ENCODE data around the gene CYLD.
A peak's percentile ranks its signal among the peaks of the same experiment; 100 is the strongest.

Gene CYLD

GRCh38 chr16:50739031-50739430, 2.9 kb upstream of the CYLD start:
- H3K4me3 ChIP-seq (ENCODE audit: low read depth, low read length): no peak overlapping the region
- TF ChIP-seq, protein P1, sequence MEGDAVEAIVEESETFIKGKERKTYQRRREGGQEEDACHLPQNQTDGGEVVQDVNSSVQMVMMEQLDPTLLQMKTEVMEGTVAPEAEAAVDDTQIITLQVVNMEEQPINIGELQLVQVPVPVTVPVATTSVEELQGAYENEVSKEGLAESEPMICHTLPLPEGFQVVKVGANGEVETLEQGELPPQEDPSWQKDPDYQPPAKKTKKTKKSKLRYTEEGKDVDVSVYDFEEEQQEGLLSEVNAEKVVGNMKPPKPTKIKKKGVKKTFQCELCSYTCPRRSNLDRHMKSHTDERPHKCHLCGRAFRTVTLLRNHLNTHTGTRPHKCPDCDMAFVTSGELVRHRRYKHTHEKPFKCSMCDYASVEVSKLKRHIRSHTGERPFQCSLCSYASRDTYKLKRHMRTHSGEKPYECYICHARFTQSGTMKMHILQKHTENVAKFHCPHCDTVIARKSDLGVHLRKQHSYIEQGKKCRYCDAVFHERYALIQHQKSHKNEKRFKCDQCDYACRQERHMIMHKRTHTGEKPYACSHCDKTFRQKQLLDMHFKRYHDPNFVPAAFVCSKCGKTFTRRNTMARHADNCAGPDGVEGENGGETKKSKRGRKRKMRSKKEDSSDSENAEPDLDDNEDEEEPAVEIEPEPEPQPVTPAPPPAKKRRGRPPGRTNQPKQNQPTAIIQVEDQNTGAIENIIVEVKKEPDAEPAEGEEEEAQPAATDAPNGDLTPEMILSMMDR (IDR thresholded peaks at IDR 0.05; ENCODE audit: borderline replicate concordance, insufficient read depth, low read depth, low read length): no peak

- H3K4me3 ChIP-seq (ENCODE audit: low read depth, low read length): no peak overlapping the region
- TF ChIP-seq, protein P1 (IDR thresholded peaks at IDR 0.05; ENCODE audit: borderline replicate concordance, insufficient read depth, low read depth, low read length): no peak
These were observed 1.1 kb upstream of the CYLD start for GRCh38 chr16:50740736-50741135.

DNA sequence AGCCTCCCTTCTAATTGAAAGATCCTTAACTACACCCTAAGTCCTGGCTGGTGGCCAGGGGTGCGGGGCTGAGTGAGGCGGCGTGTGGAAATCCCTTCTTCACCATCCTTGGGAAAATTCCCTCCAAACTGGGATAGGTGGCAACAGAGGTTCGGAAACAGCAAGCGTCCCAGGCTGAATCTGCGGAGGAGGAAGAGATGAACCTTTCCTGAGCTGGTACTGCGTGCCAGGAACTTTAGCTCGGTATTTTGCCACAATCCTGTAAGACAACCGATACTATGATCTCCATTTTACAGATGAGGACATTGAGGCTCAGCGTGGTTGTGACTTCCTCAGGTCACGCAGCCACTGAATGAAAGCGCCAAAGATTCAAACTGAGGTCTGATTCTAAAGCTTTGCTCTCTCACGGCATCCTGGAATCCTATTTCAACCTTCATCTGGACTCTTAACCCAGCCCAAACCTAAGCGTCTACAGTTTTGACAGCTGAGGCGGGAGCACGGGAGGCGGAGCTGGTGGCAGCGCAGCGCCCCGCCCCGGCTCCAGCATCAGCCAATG, 583 bp upstream of the CYLD start:
- TF ChIP-seq, protein P1 (IDR thresholded peaks at IDR 0.05; ENCODE audit: borderline replicate concordance, insufficient read depth, low read depth, low read length): no peak
- H3K4me3 ChIP-seq (ENCODE audit: low read depth, low read length): peak overlapping the region; percentile 38

DNA sequence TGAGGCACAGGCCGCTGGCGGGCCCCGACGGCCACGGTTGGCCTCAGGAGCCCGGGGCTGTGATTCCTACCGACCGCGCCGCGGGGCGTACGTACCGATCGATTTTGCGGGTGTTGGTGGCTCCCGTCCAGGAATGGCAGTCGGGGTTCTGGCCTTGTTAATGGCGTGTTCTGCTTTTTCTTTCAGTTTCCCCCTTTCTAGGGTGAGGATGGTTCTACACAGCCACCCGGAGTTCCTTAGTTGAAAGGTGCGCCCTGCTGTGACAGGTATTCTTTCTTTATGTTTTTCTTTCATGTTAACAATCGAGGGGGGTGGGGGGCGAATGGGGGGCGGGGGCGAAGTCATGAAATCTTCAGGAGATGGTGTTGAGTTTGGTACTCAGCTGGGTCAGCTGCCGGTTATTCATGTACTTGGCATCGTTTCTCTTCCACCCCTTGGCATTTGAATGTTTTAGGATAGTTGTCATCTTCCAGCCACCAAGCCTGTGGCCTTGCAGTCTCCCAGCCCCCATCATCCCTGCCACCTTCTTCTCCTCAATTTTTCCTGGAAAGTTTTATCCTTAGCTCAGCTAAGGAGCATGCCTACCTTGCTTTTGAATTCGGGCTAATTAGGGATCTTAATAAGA, 802 bp downstream of the CYLD start:
- TF ChIP-seq, protein P1 (IDR thresholded peaks at IDR 0.05; ENCODE audit: borderline replicate concordance, insufficient read depth, low read depth, low read length): no peak
- H3K4me3 ChIP-seq (ENCODE audit: low read depth, low read length): peak overlapping the region; percentile 86

GRCh38 chr16:50743581-50744225, 1.8 kb downstream of the CYLD start:
- no peak overlapping the region for H3K4me3 ChIP-seq (ENCODE audit: low read depth, low read length)
- TF ChIP-seq, protein P1 (IDR thresholded peaks at IDR 0.05; ENCODE audit: borderline replicate concordance, insufficient read depth, low read depth, low read length): no peak

- TF ChIP-seq, protein P1 (IDR thresholded peaks at IDR 0.05; ENCODE audit: borderline replicate concordance, insufficient read depth, low read depth, low read length): no peak
- no peak overlapping the region for H3K4me3 ChIP-seq (ENCODE audit: low read depth, low read length)
These were observed 3.0 kb downstream of the CYLD start for GRCh38 chr16:50744881-50745280.

DNA sequence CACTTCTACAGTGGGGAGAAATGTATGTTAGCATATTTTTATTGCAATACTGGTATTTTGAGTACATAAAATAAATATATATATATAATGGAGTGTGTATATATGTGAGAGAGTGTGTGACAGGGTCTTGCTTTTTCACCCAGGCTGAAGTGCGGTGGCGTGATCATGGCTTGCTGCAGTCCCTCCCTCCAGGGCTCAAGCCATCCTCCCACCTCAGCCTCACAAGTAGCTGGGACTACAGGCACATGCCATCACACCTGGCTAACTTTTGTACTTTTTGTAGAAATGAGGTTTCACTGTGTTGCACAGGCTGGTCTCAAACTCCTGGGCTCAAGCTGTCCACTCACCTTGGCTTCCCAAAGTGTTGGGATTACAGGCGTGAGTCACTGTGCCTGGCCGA, 4.1 kb downstream of the CYLD start:
- TF ChIP-seq, protein P1 (IDR thresholded peaks at IDR 0.05; ENCODE audit: borderline replicate concordance, insufficient read depth, low read depth, low read length): no peak
- H3K4me3 ChIP-seq (ENCODE audit: low read depth, low read length): no peak overlapping the region
